ENCODE data around the gene RMND5A.

The RMND5A gene

GRCh38 chr2:86769838-86770237 is 49.7 kb downstream of the RMND5A start:
- DNase-seq: no peak

GRCh38 chr2:86770816-86771301 is 50.8 kb downstream of the RMND5A start:
- DNase-seq: no peak

GRCh38 chr2:86772611-86773010 is 52.5 kb downstream of the RMND5A start:
- DNase-seq: no peak

GRCh38 chr2:86774862-86775261 is 54.8 kb downstream of the RMND5A start:
- no peak for DNase-seq

- no peak for DNase-seq
These were observed 55.2 kb downstream of the RMND5A start for GRCh38 chr2:86775338-86775737.

- no peak for DNase-seq
These were observed 56.4 kb downstream of the RMND5A start for GRCh38 chr2:86776532-86776931.

GRCh38 chr2:86778957-86779356 is 58.9 kb downstream of the RMND5A start:
- DNase-seq: no peak

- DNase-seq: no peak
These were observed 59.9 kb downstream of the RMND5A start for GRCh38 chr2:86779971-86780370.

GRCh38 chr2:86781363-86781762 is 61.3 kb downstream of the RMND5A start:
- DNase-seq: no peak

- DNase-seq: no peak
These were observed 62.7 kb downstream of the RMND5A start for GRCh38 chr2:86782748-86783147.

GRCh38 chr2:86783615-86784339 is 63.7 kb downstream of the RMND5A start:
- no peak for DNase-seq

- no peak for DNase-seq
These were observed 65.4 kb downstream of the RMND5A start for GRCh38 chr2:86785456-86785855.

GRCh38 chr2:86786001-86786536 is 66.0 kb downstream of the RMND5A start:
- DNase-seq: no peak

GRCh38 chr2:86787736-86788135 is 67.6 kb downstream of the RMND5A start:
- DNase-seq: no peak

- DNase-seq: no peak
These were observed 68.1 kb downstream of the RMND5A start for GRCh38 chr2:86788165-86788564.

- no peak for DNase-seq
These were observed 69.0 kb downstream of the RMND5A start for GRCh38 chr2:86788881-86789686.

- DNase-seq: no peak
These were observed 69.6 kb downstream of the RMND5A start for GRCh38 chr2:86789687-86790133.

- DNase-seq: no peak
These were observed 70.1 kb downstream of the RMND5A start for GRCh38 chr2:86790134-86790675.

- no peak for DNase-seq
These were observed 70.8 kb downstream of the RMND5A start, which contains the start of gene CD8A for GRCh38 chr2:86790676-86791572. TSS of gene CD8A (minus strand) at chr2:86790913. CDS start at chr2:86790825, 88 bp downstream.

- no peak for DNase-seq
These were observed 71.5 kb downstream of the RMND5A start for GRCh38 chr2:86791573-86791972.

GRCh38 chr2:86793752-86794151 is 73.7 kb downstream of the RMND5A start:
- no peak for DNase-seq

GRCh38 chr2:86794861-86795260 is 74.8 kb downstream of the RMND5A start:
- no peak for DNase-seq
